ENCODE results near the gene TBRG4.

The TBRG4 gene

DNA sequence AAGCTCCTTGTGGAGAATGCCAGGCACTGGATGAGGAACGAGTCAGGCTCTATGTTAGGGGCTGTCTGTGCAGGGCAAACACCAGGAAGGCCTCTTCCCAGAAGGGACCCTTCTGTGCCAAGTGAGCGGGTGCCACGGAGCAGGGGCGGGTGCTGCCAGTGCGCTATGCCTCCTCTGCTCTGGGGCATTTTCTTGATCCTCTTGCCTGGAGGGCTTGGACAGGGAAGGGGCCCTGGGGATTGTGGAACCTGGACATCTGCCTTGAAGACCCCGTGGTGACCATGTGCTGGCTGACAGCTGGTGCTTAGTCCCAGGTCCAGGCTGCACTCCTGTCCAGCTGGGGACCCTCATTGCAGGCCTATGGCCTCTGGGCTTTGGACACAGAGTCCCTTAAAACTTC, 15.4 kb upstream of the TBRG4 start:
- Histone ChIP-seq H3K4me1 (no peaks in the 10 kb centered on the region), H3K9me3 (ENCODE audit: control insufficient read depth, low read length) (no peaks in the 10 kb centered on the region), H2AFZ (no peak overlapping the region), H3K36me3 (ENCODE audit: control insufficient read depth, insufficient read depth, low read length) (no peaks in the 10 kb centered on the region), H3K4me3 (ENCODE audit: low read depth, low read length) (no peak overlapping the region), H3K79me2 (no peaks in the 10 kb centered on the region), H3K4me2 (ENCODE audit: low read length) (no peak overlapping the region), H3K27me3 (ENCODE audit: control insufficient read depth, insufficient read depth, low read length) (no peaks in the 10 kb centered on the region), H3K9ac (no peak overlapping the region), H3K27ac (no peak overlapping the region)
- TF ChIP-seq CTCF (IDR thresholded peaks at IDR 0.05): no peak

GRCh38 chr7:45126201-45126600, 14.7 kb upstream of the TBRG4 start:
- H3K27ac ChIP-seq: no peak overlapping the region
- H3K4me2 ChIP-seq (ENCODE audit: low read length): no peak overlapping the region
- no peak for TF ChIP-seq CTCF (IDR thresholded peaks at IDR 0.05)
- no peaks in the 10 kb centered on the region for H3K9me3 ChIP-seq (ENCODE audit: control insufficient read depth, low read length)
- H2AFZ ChIP-seq: no peak overlapping the region
- H3K4me1 ChIP-seq: no peaks in the 10 kb centered on the region
- no peak overlapping the region for H3K9ac ChIP-seq
- H3K36me3 ChIP-seq (ENCODE audit: control insufficient read depth, insufficient read depth, low read length): no peaks in the 10 kb centered on the region
- H3K79me2 ChIP-seq: no peaks in the 10 kb centered on the region
- H3K27me3 ChIP-seq (ENCODE audit: control insufficient read depth, insufficient read depth, low read length): no peaks in the 10 kb centered on the region
- H3K4me3 ChIP-seq (ENCODE audit: low read depth, low read length): no peak overlapping the region

- no peak overlapping the region for H3K9ac ChIP-seq
- H2AFZ ChIP-seq: no peak overlapping the region
- no peaks in the 10 kb centered on the region for H3K27me3 ChIP-seq (ENCODE audit: control insufficient read depth, insufficient read depth, low read length)
- H3K36me3 ChIP-seq (ENCODE audit: control insufficient read depth, insufficient read depth, low read length): no peaks in the 10 kb centered on the region
- no peak overlapping the region for H3K4me2 ChIP-seq (ENCODE audit: low read length)
- no peaks in the 10 kb centered on the region for H3K9me3 ChIP-seq (ENCODE audit: control insufficient read depth, low read length)
- H3K4me1 ChIP-seq: no peaks in the 10 kb centered on the region
- TF ChIP-seq CTCF (IDR thresholded peaks at IDR 0.05): no peak
- no peaks in the 10 kb centered on the region for H3K79me2 ChIP-seq
- no peak overlapping the region for H3K4me3 ChIP-seq (ENCODE audit: low read depth, low read length)
- no peak overlapping the region for H3K27ac ChIP-seq
Observed at GRCh38 chr7:45125193-45125904, 13.9 kb upstream of the TBRG4 start.

GRCh38 chr7:45123913-45124710, 12.6 kb upstream of the TBRG4 start:
- no peak overlapping the region for H2AFZ ChIP-seq
- TF ChIP-seq CTCF (IDR thresholded peaks at IDR 0.05): no peak
- H3K79me2 ChIP-seq: no peaks in the 10 kb centered on the region
- H3K27ac ChIP-seq: no peak overlapping the region
- H3K27me3 ChIP-seq (ENCODE audit: control insufficient read depth, insufficient read depth, low read length): no peaks in the 10 kb centered on the region
- H3K9me3 ChIP-seq (ENCODE audit: control insufficient read depth, low read length): no peaks in the 10 kb centered on the region
- no peaks in the 10 kb centered on the region for H3K4me1 ChIP-seq
- H3K9ac ChIP-seq: no peak overlapping the region
- no peaks in the 10 kb centered on the region for H3K36me3 ChIP-seq (ENCODE audit: control insufficient read depth, insufficient read depth, low read length)
- no peak overlapping the region for H3K4me3 ChIP-seq (ENCODE audit: low read depth, low read length)
- no peak overlapping the region for H3K4me2 ChIP-seq (ENCODE audit: low read length)

All from parathyroid adenoma (tissue), 2 donors.